Activated gamma-delta T cell (primary cell): Measurements from ENCODE around the gene OXLD1.

Experiments used
- DNase-seq: peaks from one replicate; lab custom pipeline; 2025; lab: John Stamatoyannopoulos, UW

The OXLD1 gene

GRCh38 chr17:81702934-81703746 lies 36.7 kb upstream of the OXLD1 start, which contains the start of gene MRPL12:
TSS of gene MRPL12 (plus strand) at chr17:81703367. CDS start at chr17:81703502, 135 bp downstream.
- DNase-seq = peak; percentile 87

- no peak for DNase-seq
These were observed 35.1 kb upstream of the OXLD1 start for GRCh38 chr17:81701288-81702071.

- no peak for DNase-seq
These were observed 34.2 kb upstream of the OXLD1 start for GRCh38 chr17:81700353-81701287.

DNA sequence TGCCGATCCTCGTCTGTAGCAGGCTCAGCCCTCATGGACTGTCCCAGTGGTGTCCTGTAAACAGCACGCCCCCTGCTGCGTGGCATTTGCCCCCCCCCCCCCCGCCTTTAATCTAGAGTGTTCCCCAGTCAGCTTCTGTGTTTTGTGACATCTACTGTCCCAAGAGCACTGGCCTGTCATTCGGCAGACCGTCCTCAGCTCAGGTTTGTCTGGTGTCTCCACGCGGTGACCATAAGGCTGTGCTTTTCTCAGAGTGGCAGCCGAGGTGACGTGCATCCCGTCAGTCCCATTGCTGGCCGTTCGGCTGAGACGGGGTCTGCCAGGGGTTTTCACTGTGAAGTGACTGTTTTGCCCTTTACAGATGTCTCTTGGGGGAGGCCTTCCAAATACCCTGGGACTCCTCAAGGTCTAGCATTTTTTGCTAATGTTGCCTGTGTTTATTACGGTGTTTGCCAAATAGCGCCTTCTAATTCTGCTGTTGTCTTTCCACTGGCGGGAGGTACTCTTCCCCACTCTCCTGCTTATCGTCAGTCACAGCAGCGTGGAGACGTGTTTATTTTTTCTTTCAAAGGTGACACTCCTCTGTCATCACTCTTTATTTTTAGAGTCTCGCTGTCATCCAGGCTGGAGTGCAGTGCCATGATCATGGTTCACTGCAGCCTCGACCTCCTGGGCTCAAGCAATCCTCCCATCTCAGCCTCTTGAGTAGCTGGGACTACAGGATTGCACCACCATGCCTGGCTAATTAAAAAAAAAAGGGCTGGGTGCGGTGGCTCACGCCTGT lies 31.0 kb upstream of the OXLD1 start:
- no peak for DNase-seq

DNA sequence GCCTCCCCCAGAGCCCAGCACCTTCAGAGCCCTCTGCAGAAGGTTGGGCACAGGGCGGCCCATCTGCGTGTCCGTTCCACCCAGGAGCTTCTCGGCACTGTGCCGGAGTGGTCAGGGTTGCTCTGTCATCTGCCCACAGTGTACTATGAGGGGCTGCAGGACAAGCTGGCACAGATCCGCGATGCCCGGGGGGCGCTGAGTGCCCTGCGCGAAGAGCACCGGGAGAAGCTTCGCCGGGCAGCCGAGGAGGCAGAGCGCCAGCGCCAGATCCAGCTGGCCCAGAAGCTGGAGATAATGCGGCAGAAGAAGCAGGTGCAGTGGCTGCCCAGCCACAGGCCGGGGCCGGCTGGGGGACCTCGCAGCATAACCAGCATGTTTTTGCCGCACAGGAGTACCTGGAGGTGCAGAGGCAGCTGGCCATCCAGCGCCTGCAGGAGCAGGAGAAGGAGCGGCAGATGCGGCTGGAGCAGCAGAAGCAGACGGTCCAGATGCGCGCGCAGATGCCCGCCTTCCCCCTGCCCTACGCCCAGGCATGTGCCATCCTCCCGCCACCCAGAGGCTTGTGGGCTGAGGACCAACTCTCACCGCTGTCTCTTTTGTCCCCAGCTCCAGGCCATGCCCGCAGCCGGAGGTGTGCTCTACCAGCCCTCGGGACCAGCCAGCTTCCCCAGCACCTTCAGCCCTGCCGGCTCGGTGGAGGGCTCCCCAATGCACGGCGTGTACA lies 30.0 kb upstream of the OXLD1 start:
- DNase-seq = no peak

- no peak for DNase-seq
These were observed 29.4 kb upstream of the OXLD1 start for GRCh38 chr17:81695801-81696200.

DNA sequence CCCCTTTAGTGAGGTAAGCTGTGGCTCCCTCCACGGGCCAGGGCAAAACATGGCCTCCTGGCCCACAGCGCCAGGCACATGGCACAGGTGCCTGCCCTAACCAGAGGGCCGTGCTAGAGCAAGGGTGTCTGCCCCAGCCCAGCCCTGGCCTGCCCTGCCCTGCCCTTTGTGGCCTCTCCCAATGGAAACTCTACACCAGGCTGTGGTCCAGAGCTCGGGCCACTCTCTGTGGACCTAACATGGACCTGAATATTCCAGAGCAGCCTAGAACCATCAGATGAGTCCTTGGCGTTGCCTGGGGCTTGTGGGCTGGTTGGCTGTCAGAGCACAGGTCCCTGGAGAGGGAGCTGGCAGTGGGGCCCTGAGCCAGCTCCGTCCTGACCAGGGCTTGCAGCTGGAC lies 28.8 kb upstream of the OXLD1 start:
- no peak for DNase-seq

DNA sequence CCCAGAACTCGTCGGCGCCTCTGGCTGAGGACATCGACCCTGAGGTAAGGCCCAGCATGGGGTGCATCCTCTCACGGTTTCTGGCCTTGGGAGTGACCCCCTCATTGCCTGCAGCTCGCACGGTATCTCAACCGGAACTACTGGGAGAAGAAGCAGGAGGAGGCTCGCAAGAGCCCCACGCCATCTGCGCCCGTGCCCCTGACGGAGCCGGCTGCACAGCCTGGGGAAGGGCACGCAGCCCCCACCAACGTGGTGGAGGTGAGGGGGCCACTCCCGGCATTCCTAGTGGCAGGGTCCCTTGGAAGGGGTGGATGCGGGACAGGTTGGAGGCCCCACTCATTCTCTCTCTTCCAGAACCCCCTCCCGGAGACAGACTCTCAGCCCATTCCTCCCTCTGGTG lies 28.4 kb upstream of the OXLD1 start:
- DNase-seq = no peak

- no peak for DNase-seq
These were observed 27.3 kb upstream of the OXLD1 start for GRCh38 chr17:81693509-81694210.

DNA sequence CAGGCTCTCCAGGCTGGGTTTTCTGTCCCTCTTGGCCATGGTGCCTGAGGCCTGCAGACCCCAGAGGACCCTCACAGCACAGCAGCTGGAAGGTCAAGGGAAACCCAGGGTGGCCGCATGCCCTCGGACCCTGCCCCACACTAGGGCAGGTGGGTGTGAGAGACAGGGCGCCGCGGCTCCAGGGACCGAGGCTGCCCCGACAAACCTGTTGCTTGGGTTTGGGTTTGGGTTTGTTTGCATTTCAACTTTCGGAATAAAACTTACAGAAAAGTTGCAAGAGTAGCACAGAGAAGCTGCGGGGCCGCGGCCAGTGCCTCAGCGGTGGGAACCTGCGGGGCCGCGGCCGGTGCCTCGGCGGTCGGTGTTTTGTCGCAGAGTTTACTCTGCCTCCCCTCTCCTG lies 25.2 kb upstream of the OXLD1 start:
- DNase-seq = no peak

DNA sequence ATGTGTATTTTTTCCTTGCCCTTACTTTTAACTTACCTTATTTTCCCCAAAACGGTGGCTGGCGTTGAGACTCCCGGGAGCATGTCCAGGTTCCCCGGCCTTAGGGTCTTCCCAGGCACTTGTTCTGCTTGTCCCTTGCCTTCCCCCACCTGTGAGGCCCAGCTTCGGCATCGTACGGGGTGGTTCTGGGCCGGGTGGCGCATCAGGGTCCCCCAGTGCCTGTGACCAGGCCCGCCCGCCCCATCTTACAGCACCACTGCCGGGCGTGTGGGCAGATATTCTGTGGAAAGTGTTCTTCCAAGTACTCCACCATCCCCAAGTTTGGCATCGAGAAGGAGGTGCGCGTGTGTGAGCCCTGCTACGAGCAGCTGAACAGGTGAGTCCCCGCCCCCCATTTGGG lies 24.8 kb upstream of the OXLD1 start:
- no peak for DNase-seq

DNA sequence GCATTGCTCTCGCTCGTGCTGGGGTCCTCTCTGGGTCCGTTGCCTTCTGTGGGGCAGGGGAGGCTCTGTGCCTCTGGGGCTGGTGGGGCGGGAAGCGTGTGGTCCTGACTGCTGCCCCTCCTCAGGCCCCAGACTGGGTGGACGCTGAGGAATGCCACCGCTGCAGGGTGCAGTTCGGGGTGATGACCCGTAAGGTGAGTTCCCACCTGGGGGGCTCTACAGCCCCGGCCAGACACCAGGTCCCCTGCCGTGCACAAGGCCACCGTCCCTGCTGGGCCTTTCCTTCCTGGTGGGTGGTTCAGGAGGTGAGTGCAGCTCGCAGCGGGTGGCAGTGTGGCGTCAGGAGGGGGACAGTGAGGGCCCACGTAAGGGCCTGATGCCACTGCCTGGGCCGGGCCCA lies 24.1 kb upstream of the OXLD1 start:
- no peak for DNase-seq

GRCh38 chr17:81690066-81690465 lies 23.7 kb upstream of the OXLD1 start:
- DNase-seq = no peak

- no peak for DNase-seq
These were observed 22.2 kb upstream of the OXLD1 start for GRCh38 chr17:81688616-81689015.

DNA sequence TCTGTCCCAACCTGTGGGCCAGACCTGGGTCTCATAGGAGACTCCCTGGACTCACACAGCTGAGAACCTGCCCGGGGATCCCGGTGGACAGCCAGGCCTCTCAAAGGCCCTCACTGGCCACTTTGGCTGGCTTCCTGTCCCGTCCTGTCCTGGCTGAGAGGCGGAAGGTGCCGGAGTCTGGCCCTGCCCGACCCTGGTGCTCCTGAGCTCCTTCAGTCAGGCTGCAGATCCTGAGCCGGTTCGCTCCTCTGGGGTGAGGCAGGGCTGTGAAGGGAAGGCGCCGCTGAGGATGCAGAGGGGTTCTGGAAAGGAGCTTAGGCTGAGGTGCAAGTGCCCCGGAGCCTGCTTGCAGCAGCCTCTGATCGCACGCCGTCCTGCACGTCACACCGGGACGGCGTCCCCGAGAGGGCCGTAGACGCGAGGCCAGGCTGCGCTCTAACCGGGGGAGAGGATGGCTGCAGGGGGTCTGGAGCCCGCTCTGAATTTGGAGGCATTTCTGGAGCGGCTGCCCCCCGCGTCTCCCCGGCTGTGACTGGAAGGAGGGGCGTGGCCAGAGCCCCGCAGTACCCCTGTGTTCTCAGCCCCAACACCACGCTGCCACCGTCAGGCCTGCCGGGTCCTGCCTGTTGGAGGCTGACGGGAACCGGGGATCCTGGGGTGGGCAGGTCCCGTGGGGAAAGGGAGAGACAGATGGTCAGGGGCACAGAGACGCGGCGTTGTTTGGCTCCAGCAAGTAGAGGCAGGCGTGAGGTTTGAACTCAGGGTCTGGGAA lies 21.6 kb upstream of the OXLD1 start:
- no peak for DNase-seq

DNA sequence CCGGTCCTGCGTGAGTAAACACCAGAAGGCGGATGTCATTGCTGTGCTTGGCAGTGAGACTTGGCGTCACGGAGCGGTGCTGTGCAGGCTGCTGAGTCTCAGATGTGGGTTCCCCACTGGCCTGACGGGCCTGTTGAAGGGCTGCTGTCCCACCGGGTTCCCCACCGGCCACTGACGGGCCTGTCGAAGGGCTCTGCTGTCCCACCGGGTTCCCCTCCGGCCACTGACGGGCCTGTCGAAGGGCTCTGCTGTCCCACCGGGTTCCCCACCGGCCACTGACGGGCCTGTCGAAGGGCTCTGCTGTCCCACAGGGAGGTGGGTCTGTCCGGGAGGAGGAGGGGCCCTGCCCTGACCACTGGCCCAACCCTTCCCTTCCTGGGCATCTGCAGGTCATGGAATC lies 20.2 kb upstream of the OXLD1 start:
- DNase-seq = no peak

DNA sequence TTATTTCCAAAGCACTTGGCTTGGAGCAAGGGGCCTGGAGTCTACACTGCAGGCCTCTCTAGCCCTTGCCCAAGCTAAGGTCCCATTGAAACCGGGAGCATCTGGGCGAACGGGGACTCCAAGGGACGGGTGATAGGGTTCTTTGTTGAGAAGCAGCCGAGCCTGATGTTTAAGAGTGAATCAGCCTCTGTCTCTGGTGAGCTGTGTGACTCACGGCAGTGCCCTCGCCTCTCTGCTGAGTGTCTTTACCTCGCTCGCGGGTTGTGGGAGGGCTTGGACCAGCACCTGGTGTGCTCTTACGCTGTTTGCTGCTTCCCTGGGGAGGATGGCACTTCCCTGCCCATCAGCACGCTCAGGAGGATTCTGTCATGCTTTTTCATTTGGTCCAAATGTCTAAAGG lies 18.7 kb upstream of the OXLD1 start:
- no peak for DNase-seq

DNA sequence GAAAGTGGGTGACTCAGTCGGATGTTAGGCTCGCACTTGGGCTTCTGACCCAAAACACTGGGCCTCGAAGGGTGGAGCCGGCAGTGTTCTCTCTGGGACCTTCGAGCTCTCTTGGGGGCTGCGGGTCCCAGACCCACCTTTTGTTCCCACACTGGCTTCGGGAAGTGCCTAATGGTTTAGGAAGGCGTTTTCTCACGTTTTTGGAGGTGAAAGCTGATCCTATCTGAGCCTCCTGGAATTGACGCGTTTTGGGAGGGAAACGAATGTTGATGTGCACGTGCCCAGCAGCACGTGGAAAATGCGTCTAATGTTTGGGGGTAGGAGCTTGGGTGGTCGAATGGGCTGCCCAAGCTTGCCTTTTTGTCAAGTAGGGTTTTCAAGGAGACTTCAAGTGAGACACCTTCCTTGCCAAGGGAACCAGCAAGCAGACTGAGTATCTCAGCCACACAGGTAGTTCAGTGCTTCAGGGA lies 18.1 kb upstream of the OXLD1 start:
- DNase-seq = no peak
